Activated CD8-positive, alpha-beta T cell treated with anti-CD3 and anti-CD28 coated beads, Interleukin-2, amount 10 ng/mL, durations not matched to agents 7 days and 5 days (primary cell): ENCODE data around the gene ARGLU1. TPM values are rescaled to one million over a fixed set of nuclear protein-coding genes. Genes with fewer than 3 reads are reported as not detected.

Experiments
- ATAC-seq: fragments of 150-1000 bp; cut with Tn5 transposase; one replicate; pipeline ENCODE4 v1.10.0; 2021; ENCODE audit warnings: moderate library complexity
- CTCF ChIA-PET: fragments of 350-600 bp; sonication (Branson Sonifier 250); formaldehyde crosslinking; loops from one replicate; lab custom pipeline; 2021; ENCODE audit warnings: antibody characterized with exemption; lab: Charles Lee
- POLR2A ChIA-PET: fragments of 350-600 bp; sonication (Branson Sonifier 250); formaldehyde crosslinking; loops from one replicate; lab custom pipeline; 2021; ENCODE audit warnings: antibody characterized with exemption; lab: Charles Lee
- DNase-seq: peaks from one replicate; pipeline ENCODE4 v3.0.0-alpha.2; 2020
- H3K27ac Mint-ChIP-seq: one replicate; pipeline ENCODE4 v1.8.0; 2021; ENCODE audit warnings: mild to moderate bottlenecking, mixed read lengths
- H3K27me3 Mint-ChIP-seq: one replicate; pipeline ENCODE4 v1.8.0; 2021; ENCODE audit warnings: low read depth, mixed read lengths
- H3K36me3 Mint-ChIP-seq: one replicate; pipeline ENCODE4 v1.8.0; 2021; ENCODE audit warnings: low read depth, mixed read lengths
- H3K4me1 Mint-ChIP-seq: one replicate; pipeline ENCODE4 v1.8.0; 2021; ENCODE audit warnings: low read depth, mixed read lengths
- H3K4me3 Mint-ChIP-seq: one replicate; pipeline ENCODE4 v1.8.0; 2021; ENCODE audit warnings: mild to moderate bottlenecking, mixed read lengths
- H3K9me3 Mint-ChIP-seq: one replicate; pipeline ENCODE4 v1.8.0; 2022; ENCODE audit warnings: mixed read lengths; ENCODE audit not compliant: insufficient read depth
- total RNA-seq, 2 experiments: library from RNA; stranded (reverse); gene quantifications; one replicate each; pipeline ENCODE4 v1.2.3, GENCODE V29; 2021

The ARGLU1 gene
- total RNA-seq, 2 experiments from 2014 or later = 86.6 to 97.0 TPM

DNA sequence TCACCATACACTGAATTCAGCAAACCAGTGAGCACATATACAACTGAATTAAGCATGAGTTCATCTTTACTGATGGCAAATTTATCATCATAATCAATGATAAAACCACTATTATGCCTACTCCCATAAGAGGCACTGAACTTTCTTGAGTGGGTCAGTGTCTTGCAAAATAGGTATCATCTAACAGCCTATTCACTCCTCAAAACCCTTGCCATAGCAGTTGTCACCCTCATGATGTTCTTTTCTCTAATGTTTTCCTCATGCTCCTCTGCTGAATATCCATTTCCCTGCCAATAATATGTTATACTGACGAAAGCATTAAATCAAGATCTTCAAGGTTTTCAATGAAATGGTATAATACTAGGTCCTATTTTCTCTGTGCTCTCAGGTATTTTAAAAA lies 5.6 kb downstream of the ARGLU1 start:
- POLR2A ChIA-PET = no interaction called here

DNA sequence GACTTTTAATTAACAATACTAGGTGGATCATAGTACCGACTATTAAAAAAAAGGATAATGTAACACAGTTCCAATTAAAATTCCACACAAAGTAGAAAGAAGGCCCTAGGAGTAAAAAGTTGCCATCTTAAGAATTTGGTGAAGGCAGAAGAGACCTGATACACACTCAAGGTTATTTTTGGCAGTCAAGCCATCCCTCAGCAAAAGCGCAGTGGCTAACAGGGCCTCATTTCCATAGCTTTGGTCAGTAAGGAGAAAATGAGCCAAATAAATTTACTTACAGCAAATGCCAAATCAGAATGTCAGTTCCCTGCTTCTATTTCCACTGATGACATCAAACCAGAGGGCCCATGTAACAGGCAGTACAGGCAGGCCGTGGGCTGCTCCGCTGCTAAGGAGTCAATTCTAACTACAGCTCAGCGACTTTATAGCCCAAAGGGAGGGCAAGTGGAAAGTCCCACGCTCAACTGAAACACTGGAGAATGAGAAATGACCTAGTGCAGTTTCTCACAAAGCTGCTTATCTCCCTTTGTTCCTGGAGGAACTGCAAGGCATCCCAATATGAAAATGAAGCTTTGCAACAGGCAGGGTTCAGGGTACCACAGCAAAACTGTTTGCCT lies 6.3 kb downstream of the ARGLU1 start:
- no peaks in the 10 kb centered on the region for H3K9me3 Mint-ChIP-seq
- peaks cover 61% of the 10 kb centered on the region for H3K4me1 Mint-ChIP-seq
- ChIA-PET CTCF (interaction anchor here (1.3 to 9.2 kb wide), 2 partner anchors 25 to 59 kb away, joined by 5 to 57 read pairs; partner anchors contain the start of gene EFNB2), POLR2A (no interaction called here)
- H3K4me3 Mint-ChIP-seq = no peak overlapping the region
- no peak for DNase-seq
- no peak overlapping the region for H3K27ac Mint-ChIP-seq
- peaks cover 50% of the 10 kb centered on the region for H3K36me3 Mint-ChIP-seq
- no peaks in the 10 kb centered on the region for H3K27me3 Mint-ChIP-seq
- peak; percentile 44 for ATAC-seq

More for the DNA sequence above, 5.6 kb downstream of the ARGLU1 start:
- no peak for ATAC-seq
- H3K4me1 Mint-ChIP-seq = peaks cover 61% of the 10 kb centered on the region
- H3K9me3 Mint-ChIP-seq = no peaks in the 10 kb centered on the region
- no peaks in the 10 kb centered on the region for H3K27me3 Mint-ChIP-seq
- H3K36me3 Mint-ChIP-seq = peaks cover 49% of the 10 kb centered on the region
- H3K4me3 Mint-ChIP-seq = no peak overlapping the region
- no peak for DNase-seq
- CTCF ChIA-PET = interaction anchor here (1.3 to 9.2 kb wide), 2 partner anchors 26 to 58 kb away, joined by 5 to 57 read pairs; partner anchors contain the start of gene EFNB2
- H3K27ac Mint-ChIP-seq = no peak overlapping the region

DNA sequence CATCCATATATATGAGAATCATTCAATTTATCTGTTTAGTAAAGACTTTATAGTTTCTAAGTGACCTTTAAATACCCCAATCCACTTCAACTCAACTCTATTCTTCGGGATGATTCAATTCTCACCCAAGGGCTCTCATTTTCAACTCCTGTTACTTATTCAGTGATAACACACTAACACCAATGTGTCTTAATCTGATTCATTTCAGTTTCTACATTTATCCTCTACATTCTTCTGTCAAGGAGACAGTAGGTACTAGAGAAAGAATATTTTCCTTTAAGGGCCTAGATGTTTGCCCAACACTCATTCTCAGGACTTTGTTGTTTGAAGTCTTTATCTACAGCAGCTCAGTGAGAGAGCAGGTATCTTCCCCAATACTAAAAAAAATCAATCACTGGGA lies 7.1 kb downstream of the ARGLU1 start:
- peaks cover 52% of the 10 kb centered on the region for H3K36me3 Mint-ChIP-seq
- no peaks in the 10 kb centered on the region for H3K9me3 Mint-ChIP-seq
- H3K4me1 Mint-ChIP-seq = peaks cover 55% of the 10 kb centered on the region
- ChIA-PET POLR2A (no interaction called here), CTCF (no interaction called here)
- no peak overlapping the region for H3K27ac Mint-ChIP-seq
- no peaks in the 10 kb centered on the region for H3K27me3 Mint-ChIP-seq
- no peak overlapping the region for H3K4me3 Mint-ChIP-seq
- ATAC-seq (no peak), DNase-seq (no peak)

- Mint-ChIP-seq H3K27ac (peak overlapping the region; percentile 5), H3K27me3 (no peaks in the 10 kb centered on the region), H3K4me1 (peaks cover 34% of the 10 kb centered on the region), H3K4me3 (no peak overlapping the region), H3K9me3 (no peaks in the 10 kb centered on the region), H3K36me3 (peaks cover 56% of the 10 kb centered on the region)
- ChIA-PET POLR2A (interaction anchor here (1.4 kb wide), 1 partner anchor 9 kb away, joined by 3 read pairs; the partner anchor contains the start of gene ARGLU1), CTCF (interaction anchor here (1.2 kb wide), 1 partner anchor 22 kb away, joined by 4 read pairs; no protein-coding TSS in a partner anchor)
- DNase-seq (no peak), ATAC-seq (no peak)
Observed at GRCh38 chr13:106558527-106558926, 9.4 kb downstream of the ARGLU1 start.

GRCh38 chr13:106555631-106556328 lies 12.2 kb downstream of the ARGLU1 start:
- Mint-ChIP-seq H3K4me3 (no peak overlapping the region), H3K36me3 (peaks cover 64% of the 10 kb centered on the region), H3K27me3 (no peaks in the 10 kb centered on the region), H3K9me3 (no peaks in the 10 kb centered on the region), H3K4me1 (peaks cover 23% of the 10 kb centered on the region), H3K27ac (no peak overlapping the region)
- CTCF ChIA-PET = interaction anchor here (0.8 to 1.8 kb wide), 3 partner anchors 14 to 20 kb away, joined by 3 to 4 read pairs (median 3); partner anchors contain the start of gene EFNB2
- no peak for ATAC-seq
- no peak for DNase-seq
- POLR2A ChIA-PET = no interaction called here

GRCh38 chr13:106551751-106552150 lies 16.2 kb downstream of the ARGLU1 start:
- ATAC-seq (no peak), DNase-seq (no peak)
- Mint-ChIP-seq H3K4me3 (no peak overlapping the region), H3K36me3 (peaks cover 58% of the 10 kb centered on the region), H3K9me3 (no peaks in the 10 kb centered on the region), H3K27me3 (no peaks in the 10 kb centered on the region), H3K27ac (no peak overlapping the region), H3K4me1 (peaks cover 17% of the 10 kb centered on the region)
- CTCF ChIA-PET = interaction anchor here (0.9 kb wide), 1 partner anchor 8 kb away, joined by 3 read pairs; no protein-coding TSS in a partner anchor
- POLR2A ChIA-PET = no interaction called here

GRCh38 chr13:106551350-106551749 lies 16.6 kb downstream of the ARGLU1 start:
- Mint-ChIP-seq H3K27ac (no peak overlapping the region), H3K9me3 (no peaks in the 10 kb centered on the region), H3K4me3 (no peak overlapping the region), H3K4me1 (peaks cover 17% of the 10 kb centered on the region), H3K36me3 (peaks cover 54% of the 10 kb centered on the region), H3K27me3 (no peaks in the 10 kb centered on the region)
- ChIA-PET POLR2A (no interaction called here), CTCF (interaction anchor here (0.9 kb wide), 2 partner anchors 9 to 367 kb away, joined by 3 read pairs; no protein-coding TSS in a partner anchor)
- ATAC-seq (no peak), DNase-seq (no peak)

- ATAC-seq (no peak), DNase-seq (no peak)
- POLR2A ChIA-PET = no interaction called here
- no peak overlapping the region for H3K27ac Mint-ChIP-seq
- CTCF ChIA-PET = interaction anchor here (0.9 kb wide), 2 partner anchors 9 to 367 kb away, joined by 3 read pairs; no protein-coding TSS in a partner anchor
- no peaks in the 10 kb centered on the region for H3K9me3 Mint-ChIP-seq
- no peaks in the 10 kb centered on the region for H3K27me3 Mint-ChIP-seq
- no peak overlapping the region for H3K4me3 Mint-ChIP-seq
- peaks cover 14% of the 10 kb centered on the region for H3K4me1 Mint-ChIP-seq
- peaks cover 47% of the 10 kb centered on the region for H3K36me3 Mint-ChIP-seq
Observed at GRCh38 chr13:106550570-106551135, 17.3 kb downstream of the ARGLU1 start.

- ChIA-PET CTCF (no interaction called here), POLR2A (no interaction called here)
- ATAC-seq (no peak), DNase-seq (no peak)
- Mint-ChIP-seq H3K4me1 (peaks cover 11% of the 10 kb centered on the region), H3K9me3 (no peaks in the 10 kb centered on the region), H3K27me3 (no peaks in the 10 kb centered on the region), H3K36me3 (peaks cover 30% of the 10 kb centered on the region), H3K4me3 (no peak overlapping the region), H3K27ac (no peak overlapping the region)
Observed at GRCh38 chr13:106548064-106548696, 19.8 kb downstream of the ARGLU1 start.

GRCh38 chr13:106541826-106542225 lies 26.1 kb downstream of the ARGLU1 start:
- Mint-ChIP-seq H3K27me3 (no peaks in the 10 kb centered on the region), H3K4me1 (no peaks in the 10 kb centered on the region), H3K4me3 (no peak overlapping the region), H3K36me3 (peaks cover 25% of the 10 kb centered on the region), H3K9me3 (no peaks in the 10 kb centered on the region), H3K27ac (no peak overlapping the region)
- ChIA-PET CTCF (interaction anchor here (0.9 to 1.4 kb wide), 2 partner anchors 15 to 78 kb away, joined by 3 read pairs; no protein-coding TSS in a partner anchor), POLR2A (no interaction called here)
- no peak for DNase-seq
- no peak for ATAC-seq

GRCh38 chr13:106540613-106541012 lies 27.3 kb downstream of the ARGLU1 start:
- Mint-ChIP-seq H3K27me3 (no peaks in the 10 kb centered on the region), H3K9me3 (no peaks in the 10 kb centered on the region), H3K27ac (no peak overlapping the region), H3K36me3 (peaks cover 25% of the 10 kb centered on the region), H3K4me1 (peaks cover 4% of the 10 kb centered on the region), H3K4me3 (no peak overlapping the region)
- POLR2A ChIA-PET = no interaction called here
- DNase-seq (no peak), ATAC-seq (no peak)
- CTCF ChIA-PET = no interaction called here
